GM18519 (cell line): Measurements from ENCODE around the gene LAPTM4A.

ENCODE experiments used
- ATAC-seq: cut with Tn5 transposase; IDR thresholded peaks from one replicate; pipeline ENCODE4 v1.9.1; 2021; ENCODE audit warnings: mild to moderate bottlenecking, moderate library complexity; ENCODE audit not compliant: unreplicated experiment, low FRiP score

LAPTM4A gene

GRCh38 chr2:19989667-19990415 is 61.6 kb downstream of the LAPTM4A start, which contains the start of gene WDR35:
WDR35 (minus strand) TSS chr2:19990105; CDS start chr2:19990015, 90 bp downstream.
- ATAC-seq = peak; percentile 82

DNA sequence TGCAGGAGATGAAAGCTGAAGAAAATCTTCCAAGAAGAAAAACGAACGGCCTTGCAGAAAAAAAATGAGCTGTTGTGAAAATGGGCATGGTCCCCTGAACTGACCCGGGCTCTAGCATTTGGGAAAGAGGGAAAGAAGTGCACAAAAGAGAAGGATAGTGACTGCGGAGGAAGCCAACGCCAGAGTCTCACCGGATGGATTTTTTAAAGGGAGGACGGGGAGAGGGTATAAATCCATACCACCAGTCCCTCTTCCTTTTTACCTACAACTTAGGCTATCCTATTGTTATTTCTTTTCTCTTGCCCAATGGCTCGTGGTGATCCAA is 62.1 kb downstream of the LAPTM4A start:
- ATAC-seq = no peak

- no peak for ATAC-seq
These were observed 62.8 kb downstream of the LAPTM4A start for GRCh38 chr2:19988600-19988999.

DNA sequence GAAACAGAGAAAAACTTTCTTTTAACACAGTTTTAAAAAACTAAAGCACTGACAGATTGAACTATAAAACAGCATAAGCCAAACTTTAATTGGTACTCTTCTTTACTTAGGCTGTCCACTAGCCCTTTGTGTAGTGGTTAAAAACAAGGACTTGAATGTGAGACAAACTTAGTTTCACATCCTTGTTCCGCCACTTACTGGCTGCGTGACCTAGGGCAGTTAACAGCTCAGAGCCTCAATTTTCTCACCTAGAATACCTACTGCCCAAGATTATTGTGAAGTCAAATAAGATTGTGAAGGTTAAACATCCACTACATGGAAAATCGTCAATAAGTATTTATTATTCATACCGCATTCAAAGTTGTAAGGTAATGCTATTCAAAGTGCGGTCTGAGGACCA is 63.5 kb downstream of the LAPTM4A start:
- ATAC-seq = peak; percentile 79
